GM19468 (cell line): Measurements from ENCODE around the gene PAEP.

Experiments
- ATAC-seq: cut with Tn5 transposase; IDR thresholded peaks from one replicate; pipeline ENCODE4 v1.9.1; 2021; ENCODE audit warnings: mild to moderate bottlenecking, moderate library complexity, moderate number of reproducible peaks; ENCODE audit not compliant: unreplicated experiment; ENCODE audit errors: extremely low read depth

PAEP gene

GRCh38 chr9:135590486-135591079 is 29.0 kb downstream of the PAEP start:
- no peak for ATAC-seq

- ATAC-seq: no peak
These were observed 30.2 kb downstream of the PAEP start for GRCh38 chr9:135591506-135592330.

DNA sequence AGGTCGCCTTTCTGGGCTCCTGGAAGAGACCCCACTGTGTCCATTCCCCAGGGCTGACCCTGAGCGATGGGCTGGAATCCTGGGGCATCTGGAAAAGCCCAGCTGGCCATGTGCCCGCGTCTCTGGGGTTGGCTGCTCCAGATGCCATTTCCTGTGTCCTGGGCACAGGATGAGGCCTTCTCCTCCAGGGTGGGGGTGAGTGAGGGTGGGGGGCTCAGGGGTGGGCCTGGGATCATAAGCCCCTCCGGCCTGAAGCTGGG is 30.7 kb downstream of the PAEP start:
- ATAC-seq: no peak

DNA sequence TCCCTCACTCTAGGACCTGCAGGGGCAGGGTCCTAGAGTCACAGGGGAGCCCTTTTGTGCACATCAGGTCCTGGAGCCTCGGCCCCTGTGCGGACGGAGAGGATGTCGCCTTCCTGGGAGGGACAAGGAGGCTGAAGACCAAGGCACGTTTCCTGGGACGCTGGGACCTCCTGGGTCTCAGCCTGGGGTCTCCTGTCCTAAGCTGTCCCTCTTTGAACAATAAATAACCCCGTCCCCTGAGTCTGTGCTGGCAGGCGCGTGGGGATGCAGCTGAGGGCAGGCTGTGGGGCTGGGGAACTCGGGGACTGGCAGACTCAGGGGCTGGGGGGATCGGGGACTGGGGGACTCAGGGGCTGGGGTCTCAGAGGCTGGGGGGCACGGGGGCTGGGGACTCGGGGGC is 31.1 kb downstream of the PAEP start:
- no peak for ATAC-seq

DNA sequence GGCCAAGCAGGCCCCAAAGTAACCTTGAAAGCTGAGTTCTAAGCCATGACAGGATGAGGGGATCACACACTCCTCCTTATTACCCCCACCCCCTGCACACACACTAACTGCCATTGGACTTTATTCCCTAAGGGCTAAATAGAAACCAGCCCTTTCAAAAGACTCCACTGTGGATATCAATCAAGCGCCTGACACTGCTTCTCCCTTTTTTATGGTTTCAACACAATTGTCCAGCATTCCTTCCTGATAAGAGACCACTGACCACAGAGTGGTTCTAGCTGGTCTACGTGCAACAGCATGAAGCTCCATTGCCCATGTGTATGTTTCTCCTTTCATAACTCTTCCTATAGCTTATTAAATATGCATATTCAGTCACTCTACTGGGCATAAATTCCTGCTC is 34.7 kb downstream of the PAEP start:
- ATAC-seq: no peak

GRCh38 chr9:135600296-135600817 is 38.8 kb downstream of the PAEP start:
- ATAC-seq: no peak

DNA sequence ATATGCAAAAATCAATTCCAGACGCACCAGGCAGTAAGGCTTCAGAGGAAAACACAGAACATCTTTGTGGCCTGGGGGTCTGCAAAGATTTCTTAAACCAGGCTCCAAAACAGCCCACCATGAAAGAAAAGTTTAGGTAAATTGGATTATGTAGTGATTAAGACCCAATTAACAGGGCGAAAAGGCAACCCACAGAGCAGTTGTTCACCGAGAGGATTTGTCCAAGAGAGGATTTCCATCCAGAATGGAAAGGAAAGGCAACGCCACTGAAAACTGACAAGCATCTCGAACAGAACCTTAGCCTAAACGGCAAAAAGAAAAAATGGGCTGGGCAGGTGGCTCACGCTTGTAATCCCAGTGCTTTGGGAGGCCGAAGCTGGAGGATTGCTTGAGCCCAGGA is 40.4 kb downstream of the PAEP start:
- no peak for ATAC-seq

DNA sequence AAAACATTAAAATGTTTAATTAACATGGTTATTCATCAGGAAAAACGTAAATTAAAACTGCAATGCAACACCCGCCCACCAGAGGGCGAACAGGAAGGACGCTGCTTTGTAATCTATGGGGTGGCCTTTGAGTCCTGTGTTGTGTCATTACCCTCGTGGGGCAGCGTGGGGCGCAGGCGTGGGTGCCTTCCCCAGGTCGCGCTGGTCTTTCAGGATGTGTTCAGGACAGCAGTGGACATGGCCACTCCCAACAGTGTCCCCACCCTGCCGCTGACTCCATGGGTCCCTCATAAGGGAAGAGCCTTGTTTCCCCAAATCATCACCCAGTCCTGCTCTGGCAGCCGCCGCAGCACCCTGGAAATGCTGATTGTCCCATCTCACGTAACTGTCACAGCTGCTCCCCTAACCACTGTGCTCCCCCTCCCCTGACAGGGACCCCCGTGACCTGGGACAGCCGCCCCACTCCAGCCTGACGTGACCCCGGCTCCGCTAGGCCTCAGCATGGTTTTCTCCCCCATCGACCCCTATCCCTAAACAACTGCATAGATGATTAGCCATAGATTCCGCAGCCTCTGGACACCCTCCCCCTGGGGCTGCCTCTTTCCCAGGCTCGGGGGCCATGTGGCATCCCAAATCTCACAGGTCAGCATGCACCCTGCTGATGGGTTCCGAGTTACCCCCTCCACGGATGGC is 41.4 kb downstream of the PAEP start:
- no peak for ATAC-seq

DNA sequence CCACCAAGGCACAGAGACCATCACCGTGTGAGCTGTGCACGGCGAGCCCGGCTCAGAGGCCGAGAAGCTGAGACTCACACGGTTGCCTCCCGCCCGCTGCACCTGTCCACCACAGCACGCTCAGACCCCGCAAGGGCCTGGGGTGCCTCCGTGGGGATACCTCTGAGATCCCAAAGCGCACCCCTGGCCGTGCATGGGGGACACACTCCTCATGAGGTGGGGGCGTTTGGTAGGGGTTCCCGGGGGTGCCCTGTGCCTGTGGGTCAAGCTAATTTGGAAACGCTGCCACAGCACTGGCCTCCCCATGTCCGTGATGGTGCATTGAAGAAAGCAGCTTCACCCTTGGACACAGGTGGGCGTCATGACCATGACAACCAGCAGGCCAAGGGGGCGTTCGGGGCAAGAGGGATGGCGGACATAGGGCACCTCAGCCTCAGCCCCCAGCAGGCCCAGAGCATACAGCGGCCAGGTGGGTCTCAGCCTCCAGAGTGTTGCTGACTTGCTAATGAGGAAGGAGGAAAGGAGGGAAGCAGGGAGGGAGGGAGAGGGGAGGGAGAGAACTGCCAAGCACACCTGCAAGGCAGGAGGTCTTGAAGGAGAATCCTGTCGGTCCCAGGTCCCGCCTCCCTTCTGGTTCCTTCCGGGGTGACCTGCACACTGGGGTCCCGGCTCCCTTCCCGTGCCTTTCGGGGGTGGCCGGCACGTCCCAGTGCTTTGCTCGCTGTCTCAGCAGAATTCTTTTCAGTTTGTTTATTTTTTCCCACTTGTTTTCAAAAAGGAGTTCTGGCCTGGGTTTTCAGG is 43.1 kb downstream of the PAEP start:
- no peak for ATAC-seq

GRCh38 chr9:135605238-135605781 is 43.8 kb downstream of the PAEP start:
- no peak for ATAC-seq

DNA sequence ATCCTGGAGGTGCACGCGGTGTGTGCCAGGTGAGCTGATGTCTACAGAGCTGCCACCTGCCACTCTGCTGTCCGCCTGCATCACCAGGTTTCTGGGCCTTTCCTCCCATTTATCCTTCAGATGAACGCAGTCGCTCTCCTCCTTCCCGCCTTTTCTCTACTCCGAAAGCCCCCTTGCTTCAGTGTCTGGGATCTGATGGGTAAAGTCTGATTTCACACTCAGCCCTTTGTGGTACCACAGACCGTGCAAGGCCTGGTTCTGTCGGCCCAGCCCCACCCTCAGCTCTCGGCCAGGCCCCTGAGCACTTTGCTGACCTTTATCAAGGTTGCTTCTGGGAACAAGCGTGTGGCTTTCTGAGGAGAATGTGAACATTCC is 45.3 kb downstream of the PAEP start:
- no peak for ATAC-seq

GRCh38 chr9:135607401-135608293 is 46.1 kb downstream of the PAEP start:
- no peak for ATAC-seq

DNA sequence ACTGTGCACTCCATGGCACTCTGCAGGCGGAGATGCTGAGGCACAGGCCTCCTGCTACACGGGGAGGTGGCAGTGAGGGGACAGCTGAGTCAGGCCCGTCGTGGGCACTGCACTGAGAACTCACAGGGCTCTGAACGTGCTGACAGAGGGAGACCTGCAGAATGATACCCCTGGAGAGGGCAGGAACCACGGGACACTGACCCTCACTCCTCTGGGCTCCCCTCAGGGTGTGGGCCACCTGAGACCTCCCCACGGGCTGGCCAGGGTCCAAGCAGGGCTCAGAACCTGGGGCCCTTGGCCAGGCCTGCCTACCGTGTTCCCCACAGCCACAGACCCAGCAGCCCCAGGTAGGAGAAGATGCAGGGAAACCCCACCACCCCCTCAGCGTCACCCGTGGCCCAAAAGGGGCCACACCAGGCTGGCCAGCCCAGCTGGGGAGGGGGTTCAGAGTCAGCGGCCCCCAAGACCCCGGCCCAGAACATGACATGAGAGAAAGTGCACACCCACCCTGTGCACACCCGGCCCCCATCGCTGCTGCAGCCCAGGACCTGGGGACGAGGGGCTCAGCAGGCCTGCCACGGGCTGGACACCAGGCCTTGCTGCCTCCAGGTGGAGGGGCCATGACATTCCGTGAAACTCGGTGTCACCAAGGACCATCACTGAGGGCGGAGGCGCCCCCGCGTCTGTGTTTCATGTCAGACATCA is 46.9 kb downstream of the PAEP start:
- ATAC-seq: no peak

GRCh38 chr9:135608999-135609317 is 47.4 kb downstream of the PAEP start:
- ATAC-seq: no peak

DNA sequence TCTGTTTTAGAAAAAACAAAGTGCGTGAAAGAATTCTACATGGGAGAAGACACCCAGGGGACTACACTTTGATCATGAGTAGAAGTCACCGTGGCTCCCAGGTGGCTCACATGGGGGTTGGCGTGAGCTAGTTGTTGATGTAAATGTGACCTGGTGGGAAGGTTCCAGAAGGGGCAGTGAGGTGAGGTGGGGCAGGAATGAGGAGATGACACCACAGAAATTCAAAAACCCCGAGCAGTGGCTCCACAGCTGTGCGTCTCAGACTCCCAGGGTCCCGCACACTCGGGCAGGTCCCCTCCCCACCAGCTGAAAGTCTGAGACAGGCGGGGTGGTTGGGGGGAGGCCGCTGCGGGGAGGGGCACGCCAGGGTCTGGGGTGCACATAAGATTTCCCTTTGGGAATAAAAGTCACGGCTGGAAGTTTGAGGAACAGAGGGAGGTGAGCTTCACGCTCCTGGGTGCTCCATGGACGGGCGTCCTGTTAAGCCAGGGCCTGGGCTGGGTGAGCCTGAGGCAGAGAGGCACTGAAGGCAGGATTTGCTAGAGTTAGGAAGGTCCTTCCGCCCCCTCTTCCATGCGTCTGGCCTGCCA is 47.9 kb downstream of the PAEP start:
- no peak for ATAC-seq

DNA sequence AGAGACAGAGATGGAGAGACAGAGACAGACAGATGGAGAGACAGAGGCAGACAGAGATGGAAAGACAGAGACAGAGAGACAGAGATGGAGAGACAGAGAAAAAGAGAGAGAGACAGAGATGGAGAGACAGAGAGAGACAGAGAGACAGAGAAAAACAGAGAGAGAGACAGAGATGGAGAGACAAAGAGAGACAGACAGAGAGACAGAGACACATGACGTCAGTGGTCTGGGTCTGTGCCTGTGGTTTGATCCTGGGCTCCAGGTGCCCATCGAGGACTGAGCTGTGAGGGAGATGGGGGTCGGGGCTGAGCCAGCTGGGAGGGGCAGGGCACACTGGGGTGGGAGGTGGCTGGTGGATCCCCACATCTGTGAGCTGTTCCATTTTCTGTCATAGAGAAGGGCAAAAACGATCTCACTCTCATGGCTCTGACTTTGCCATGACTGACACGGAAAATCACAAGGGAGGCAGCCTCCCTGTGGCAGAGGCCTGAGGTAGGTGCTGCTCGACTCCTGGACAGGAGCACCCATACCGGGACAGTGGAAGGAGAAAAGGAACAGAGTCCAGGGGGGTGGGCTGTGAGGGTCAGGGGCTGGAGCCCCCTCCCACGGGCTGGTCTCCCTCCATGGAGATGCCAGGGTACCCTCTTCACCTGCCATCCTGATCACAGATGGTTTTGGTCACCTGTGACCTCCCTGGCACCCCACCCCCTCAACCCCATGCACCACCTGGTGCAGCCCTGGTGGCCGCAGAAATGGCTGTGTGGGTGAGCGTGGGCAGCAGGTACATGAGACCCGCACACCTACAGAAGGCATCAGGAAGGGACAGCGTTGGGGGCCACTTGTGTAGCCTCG is 49.0 kb downstream of the PAEP start:
- no peak for ATAC-seq

DNA sequence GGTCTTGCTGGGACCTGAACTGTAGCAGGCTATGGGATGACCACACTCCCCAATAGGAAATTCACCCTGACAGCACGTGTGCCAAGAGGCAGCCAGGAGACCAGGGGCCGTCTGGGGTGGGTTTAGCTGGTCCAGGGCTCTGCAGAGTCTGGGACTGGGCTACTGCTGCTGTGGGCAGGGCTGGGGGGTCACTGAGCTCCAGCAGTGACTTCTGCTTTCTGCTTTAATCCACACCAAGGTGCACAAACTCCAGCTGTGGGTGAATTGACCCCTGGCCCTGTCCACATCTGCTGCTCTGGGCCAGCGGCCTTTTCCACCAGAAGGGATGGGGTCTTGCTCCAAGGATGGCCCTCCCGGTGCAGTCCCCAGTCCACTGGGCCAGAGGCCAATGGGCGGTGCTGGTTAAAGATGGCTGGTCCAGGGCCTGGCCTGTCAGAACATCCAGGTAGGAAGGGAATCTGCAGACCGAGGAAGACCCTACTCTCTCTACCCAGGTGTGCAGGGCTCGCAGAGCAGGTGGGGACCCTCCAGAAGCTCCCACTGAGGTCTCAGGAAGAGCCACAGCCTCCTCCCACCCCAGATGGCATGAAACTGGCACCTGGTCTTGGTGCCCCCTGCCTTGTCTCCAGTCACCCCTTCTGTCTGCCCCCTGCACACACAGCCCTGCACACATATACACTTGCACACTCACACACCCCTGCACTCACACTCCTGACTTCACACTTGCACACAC is 49.8 kb downstream of the PAEP start:
- no peak for ATAC-seq
